ENCODE data around the gene TADA3.

Gene TADA3, protein sequence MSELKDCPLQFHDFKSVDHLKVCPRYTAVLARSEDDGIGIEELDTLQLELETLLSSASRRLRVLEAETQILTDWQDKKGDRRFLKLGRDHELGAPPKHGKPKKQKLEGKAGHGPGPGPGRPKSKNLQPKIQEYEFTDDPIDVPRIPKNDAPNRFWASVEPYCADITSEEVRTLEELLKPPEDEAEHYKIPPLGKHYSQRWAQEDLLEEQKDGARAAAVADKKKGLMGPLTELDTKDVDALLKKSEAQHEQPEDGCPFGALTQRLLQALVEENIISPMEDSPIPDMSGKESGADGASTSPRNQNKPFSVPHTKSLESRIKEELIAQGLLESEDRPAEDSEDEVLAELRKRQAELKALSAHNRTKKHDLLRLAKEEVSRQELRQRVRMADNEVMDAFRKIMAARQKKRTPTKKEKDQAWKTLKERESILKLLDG

DNA sequence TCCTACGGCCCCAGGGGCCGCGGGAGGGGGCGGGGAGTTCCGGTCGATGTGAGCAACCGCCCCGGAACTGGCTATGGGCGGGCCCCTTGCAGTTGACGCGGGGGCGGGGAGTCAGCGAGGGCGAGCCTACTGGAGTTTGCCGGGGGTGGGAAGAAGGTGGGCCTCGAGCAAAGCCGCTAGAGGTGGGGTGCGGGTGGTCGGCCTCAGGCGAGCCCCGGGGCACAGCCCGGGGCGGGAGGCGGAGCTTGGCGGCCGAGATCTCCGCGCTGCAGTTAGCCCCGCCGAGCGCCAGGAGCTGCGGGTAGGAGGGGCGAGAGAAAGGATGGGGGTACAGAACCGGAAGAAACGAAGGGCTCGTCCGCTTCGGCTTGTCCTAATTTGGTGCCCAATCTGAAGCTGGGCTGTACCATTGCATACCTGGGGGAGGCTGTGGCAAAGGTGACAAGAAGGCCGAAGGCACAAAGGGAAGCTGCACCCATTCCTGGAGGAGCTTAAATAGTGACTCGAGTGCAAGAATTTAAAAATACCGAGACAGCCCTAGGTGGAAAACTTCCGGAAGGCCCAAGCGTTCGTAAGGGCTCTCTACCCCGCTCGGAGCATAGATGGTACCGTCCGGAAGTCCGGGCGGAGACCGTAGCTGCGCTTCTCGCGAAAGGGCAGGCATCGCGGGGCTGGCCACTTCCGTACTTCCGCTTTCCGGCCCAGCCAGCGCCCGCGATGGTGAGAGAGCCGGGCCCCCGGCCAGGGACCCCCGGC lies at the start of gene TADA3, which contains the start of gene ARPC4:
Gene TADA3 (minus strand): TSS at position 69 of the 756 bp plus-strand sequence. CDS start 1,007 bp downstream, outside the sequence.
Gene ARPC4 (plus strand): TSS at position 678 of the 756 bp plus-strand sequence. CDS start 40 bp downstream, at position 718.
- H3K27me3 ChIP-seq (replicated peaks; ENCODE audit: control insufficient read depth, insufficient read depth, low read length): no peaks in the 10 kb centered on the region
- H3K4me3 ChIP-seq (replicated peaks; ENCODE audit: low read depth, low read length): peak within 1 kb of the TSS; percentile 86
- peaks cover 20% of the 10 kb centered on the region for H3K36me3 ChIP-seq (ENCODE audit: control insufficient read depth, insufficient read depth, low read length)
- TF ChIP-seq, protein P1, sequence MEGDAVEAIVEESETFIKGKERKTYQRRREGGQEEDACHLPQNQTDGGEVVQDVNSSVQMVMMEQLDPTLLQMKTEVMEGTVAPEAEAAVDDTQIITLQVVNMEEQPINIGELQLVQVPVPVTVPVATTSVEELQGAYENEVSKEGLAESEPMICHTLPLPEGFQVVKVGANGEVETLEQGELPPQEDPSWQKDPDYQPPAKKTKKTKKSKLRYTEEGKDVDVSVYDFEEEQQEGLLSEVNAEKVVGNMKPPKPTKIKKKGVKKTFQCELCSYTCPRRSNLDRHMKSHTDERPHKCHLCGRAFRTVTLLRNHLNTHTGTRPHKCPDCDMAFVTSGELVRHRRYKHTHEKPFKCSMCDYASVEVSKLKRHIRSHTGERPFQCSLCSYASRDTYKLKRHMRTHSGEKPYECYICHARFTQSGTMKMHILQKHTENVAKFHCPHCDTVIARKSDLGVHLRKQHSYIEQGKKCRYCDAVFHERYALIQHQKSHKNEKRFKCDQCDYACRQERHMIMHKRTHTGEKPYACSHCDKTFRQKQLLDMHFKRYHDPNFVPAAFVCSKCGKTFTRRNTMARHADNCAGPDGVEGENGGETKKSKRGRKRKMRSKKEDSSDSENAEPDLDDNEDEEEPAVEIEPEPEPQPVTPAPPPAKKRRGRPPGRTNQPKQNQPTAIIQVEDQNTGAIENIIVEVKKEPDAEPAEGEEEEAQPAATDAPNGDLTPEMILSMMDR (IDR thresholded peaks at IDR 0.05; ENCODE audit: insufficient read depth, low read length, poor library complexity, severe bottlenecking): no peak
- peak; percentile 94 for DNase-seq (ENCODE audit: extremely low read depth, insufficient read length)

DNA sequence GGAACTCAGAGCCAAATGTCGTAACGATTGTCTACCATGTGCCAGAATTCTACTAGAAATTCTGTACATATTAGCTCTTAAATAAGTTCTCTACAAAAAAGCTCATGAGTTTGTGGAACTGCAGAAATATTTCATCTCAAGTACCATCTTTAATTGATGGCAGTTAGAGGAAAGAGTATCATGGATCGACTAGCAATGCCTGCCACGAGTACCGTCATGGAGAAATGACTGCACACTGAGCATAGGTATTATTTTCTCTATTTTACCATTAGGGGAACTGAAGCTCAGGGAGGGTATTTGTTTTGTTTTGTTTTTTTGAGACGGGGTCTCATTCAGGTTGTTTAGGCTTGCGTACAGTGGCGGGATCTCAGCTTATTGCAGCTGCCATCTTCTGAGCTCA lies 48.7 kb upstream of the TADA3 start:
- TF ChIP-seq, protein P1 (IDR thresholded peaks at IDR 0.05; ENCODE audit: insufficient read depth, low read length, poor library complexity, severe bottlenecking): no peak
- Histone ChIP-seq H3K36me3 (ENCODE audit: control insufficient read depth, insufficient read depth, low read length) (peaks cover 23% of the 10 kb centered on the region), H3K27me3 (replicated peaks; ENCODE audit: control insufficient read depth, insufficient read depth, low read length) (no peaks in the 10 kb centered on the region), H3K4me3 (replicated peaks; ENCODE audit: low read depth, low read length) (no peak overlapping the region)
- DNase-seq (ENCODE audit: extremely low read depth, insufficient read length): no peak

DNA sequence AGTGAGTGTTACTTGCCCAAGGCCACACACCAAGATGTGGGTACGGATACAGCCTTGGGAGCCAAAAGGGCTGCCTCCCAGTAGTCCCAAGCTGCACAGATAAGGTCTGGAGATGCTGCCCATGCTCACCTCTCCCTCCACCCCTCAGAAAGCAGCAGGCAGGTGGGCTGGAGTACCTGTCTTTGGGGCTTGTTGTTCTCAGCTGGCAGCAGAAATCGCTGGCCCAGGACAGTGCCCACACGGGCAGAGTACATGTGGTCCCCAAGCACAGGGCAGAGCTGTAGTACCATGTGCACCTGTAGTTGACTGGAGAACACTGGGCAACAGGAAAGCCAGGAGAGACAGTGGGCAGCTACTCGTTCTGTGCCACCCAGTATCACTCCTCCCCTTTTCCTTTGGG lies 46.6 kb upstream of the TADA3 start:
- no peaks in the 10 kb centered on the region for H3K27me3 ChIP-seq (replicated peaks; ENCODE audit: control insufficient read depth, insufficient read depth, low read length)
- H3K36me3 ChIP-seq (ENCODE audit: control insufficient read depth, insufficient read depth, low read length): peaks cover 26% of the 10 kb centered on the region
- TF ChIP-seq, protein P1 (IDR thresholded peaks at IDR 0.05; ENCODE audit: insufficient read depth, low read length, poor library complexity, severe bottlenecking): no peak
- H3K4me3 ChIP-seq (replicated peaks; ENCODE audit: low read depth, low read length): no peak overlapping the region
- no peak for DNase-seq (ENCODE audit: extremely low read depth, insufficient read length)

DNA sequence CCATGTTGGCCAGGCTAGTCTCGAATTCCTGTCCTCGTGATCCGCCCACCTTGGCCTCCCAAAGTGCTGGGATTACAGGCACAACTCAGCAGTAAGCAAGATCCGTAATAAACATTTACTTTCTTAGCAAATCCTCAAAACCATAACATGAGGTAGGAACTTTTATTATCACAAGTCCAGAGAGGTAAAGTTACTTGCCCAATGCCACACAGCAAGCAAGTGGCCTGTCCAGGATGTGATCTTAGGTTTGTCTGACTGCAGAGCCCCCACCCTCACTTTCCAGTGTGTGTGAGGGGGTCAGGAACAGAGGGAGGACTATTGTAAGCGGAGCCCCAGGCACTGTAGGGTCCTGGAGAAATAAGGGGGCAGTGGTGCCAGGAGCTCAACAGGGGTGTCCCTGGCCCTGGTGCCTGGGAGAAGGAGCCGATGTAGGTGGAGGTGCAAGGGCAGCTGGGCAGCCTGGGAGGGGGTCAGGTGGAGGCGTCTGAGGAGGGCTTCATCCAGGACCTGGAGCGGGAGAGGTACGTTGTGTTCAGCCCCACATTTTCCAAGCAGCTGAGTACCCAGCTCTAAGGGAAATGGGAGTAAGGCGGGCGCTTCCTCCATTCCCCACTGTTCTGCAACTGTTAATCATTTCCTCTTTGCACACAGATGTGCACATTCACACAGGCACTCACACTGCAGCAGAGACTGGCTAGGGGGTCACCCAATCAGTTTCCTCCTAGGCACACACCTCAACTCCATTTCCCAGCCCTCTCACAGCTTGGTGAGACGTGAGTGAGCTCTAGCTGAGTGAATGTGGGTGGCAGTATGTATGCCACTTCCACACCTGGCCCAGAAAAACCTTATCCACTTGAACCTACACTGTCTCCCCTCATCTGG lies 45.7 kb upstream of the TADA3 start:
- H3K27me3 ChIP-seq (replicated peaks; ENCODE audit: control insufficient read depth, insufficient read depth, low read length): no peaks in the 10 kb centered on the region
- H3K36me3 ChIP-seq (ENCODE audit: control insufficient read depth, insufficient read depth, low read length): peaks cover 26% of the 10 kb centered on the region
- no peak overlapping the region for H3K4me3 ChIP-seq (replicated peaks; ENCODE audit: low read depth, low read length)
- DNase-seq (ENCODE audit: extremely low read depth, insufficient read length): no peak
- TF ChIP-seq, protein P1 (IDR thresholded peaks at IDR 0.05; ENCODE audit: insufficient read depth, low read length, poor library complexity, severe bottlenecking): no peak

All from GM06990 (cell line).